ENCODE results near the gene CTNNA3. TPM values are rescaled to one million over a fixed set of nuclear protein-coding genes. Genes with fewer than 3 reads are reported as not detected.
"Not testable (repeated sequence)": the region's sequence is repeated elsewhere in the genome, so short reads cannot be mapped to it uniquely, and the experiment has no call there.

The CTNNA3 gene
- total RNA-seq, 1 donor from 2014 or later = 0.32 TPM

- intact Hi-C loops (cut with micrococcal nuclease) = no loop called here
Measured at GRCh38 chr10:66463611-66464010, 1232.4 kb downstream of the CTNNA3 start.

DNA sequence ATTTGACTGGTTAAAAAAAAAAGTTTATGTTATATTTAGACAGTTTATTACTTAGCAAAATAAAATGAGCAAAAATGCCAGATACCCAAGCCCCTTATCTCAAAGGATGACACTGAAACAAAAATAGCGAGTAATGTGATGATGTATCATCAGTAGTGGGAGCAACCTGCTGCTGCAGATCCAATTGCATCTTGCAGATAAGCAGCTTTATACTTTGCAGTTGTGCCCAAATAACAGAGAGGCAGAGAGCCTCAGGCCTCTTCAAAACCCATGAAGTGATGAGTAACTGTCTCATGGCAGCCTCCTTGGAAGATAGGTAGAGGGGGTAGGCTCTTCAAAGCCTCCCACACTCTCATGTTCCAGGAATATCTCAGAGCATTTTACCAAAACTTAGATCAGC is 1238.4 kb downstream of the CTNNA3 start:
- intact Hi-C loops (cut with micrococcal nuclease) = no loop called here

DNA sequence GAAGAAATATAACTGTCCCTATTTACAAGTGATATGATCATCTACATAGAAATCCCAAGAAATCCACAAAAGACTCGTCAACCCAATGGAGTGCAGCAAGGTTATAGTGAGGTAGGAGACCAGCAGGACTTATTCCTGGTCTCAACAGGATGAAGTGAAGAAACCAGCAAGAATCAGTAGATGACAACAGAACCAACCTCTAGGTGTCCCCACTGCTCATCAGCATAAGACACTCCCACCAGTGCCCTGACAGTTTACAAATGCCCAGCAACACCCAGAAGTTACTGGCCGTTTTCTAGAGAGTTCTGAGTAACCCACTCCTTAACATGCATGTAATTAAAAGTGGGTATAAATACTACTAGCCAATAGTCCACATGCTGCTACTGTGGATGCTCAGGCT is 1240.7 kb downstream of the CTNNA3 start:
- intact Hi-C loops (cut with micrococcal nuclease) = no loop called here

GRCh38 chr10:66440568-66440967 is 1255.4 kb downstream of the CTNNA3 start:
- intact Hi-C loops (cut with micrococcal nuclease) = no loop called here

GRCh38 chr10:66414943-66415342 is 1281.1 kb downstream of the CTNNA3 start:
- intact Hi-C loops (cut with micrococcal nuclease) = no loop called here

DNA sequence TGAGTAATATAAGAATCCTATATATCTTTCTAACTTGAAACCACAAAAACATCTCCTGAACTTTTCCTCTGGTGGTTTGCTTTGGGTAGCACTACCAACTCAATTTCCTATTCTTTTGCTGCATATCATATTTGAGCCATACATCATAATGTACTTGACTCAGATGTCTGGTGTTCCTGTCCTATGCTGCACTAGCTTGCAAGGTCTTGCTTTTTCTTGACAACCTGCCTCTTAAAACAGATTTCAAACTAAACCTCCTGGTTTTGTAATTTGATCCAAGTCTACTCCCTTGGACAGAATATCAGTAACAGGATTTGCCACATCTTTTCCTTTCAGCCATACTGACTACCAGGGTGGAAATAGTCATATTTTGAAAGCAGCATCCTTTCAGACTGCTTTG is 1290.4 kb downstream of the CTNNA3 start:
- intact Hi-C loops (cut with micrococcal nuclease) = no loop called here

- intact Hi-C loops (cut with micrococcal nuclease) = no loop called here
Measured at GRCh38 chr10:66398669-66399068, 1297.3 kb downstream of the CTNNA3 start.

DNA sequence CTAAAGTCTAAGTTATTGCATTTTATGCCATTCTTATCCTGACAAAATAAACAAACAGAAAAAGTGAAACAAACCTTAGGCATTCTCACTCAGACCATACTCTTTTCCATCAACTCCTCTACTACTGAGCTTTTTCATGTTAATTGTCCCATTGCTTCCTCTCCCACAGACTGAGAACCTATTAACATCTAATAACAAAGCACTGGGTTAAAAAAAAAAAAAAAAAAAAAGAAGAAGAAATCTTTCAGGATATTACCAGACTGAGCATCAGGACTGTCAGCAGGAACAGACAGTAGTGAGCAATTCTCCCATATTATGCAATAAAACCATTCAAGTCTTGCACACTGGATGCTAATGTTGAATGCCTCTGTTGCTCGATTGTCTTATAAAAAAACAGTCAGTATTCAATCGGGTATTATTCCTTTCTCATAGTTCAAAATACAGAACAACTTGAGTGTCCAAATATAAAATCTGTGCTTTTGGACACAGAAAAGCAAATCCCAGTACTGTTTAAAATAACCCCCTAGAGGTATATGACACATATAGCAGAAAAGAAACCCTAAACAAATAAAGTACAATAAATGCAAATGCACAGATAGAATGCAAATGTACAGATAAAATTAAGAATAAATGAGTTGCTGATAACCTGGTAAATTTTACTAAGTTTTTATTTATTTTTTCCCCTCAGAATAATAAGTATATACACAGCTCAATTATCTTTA is 1301.5 kb downstream of the CTNNA3 start:
- intact Hi-C loops (cut with micrococcal nuclease) = no loop called here

DNA sequence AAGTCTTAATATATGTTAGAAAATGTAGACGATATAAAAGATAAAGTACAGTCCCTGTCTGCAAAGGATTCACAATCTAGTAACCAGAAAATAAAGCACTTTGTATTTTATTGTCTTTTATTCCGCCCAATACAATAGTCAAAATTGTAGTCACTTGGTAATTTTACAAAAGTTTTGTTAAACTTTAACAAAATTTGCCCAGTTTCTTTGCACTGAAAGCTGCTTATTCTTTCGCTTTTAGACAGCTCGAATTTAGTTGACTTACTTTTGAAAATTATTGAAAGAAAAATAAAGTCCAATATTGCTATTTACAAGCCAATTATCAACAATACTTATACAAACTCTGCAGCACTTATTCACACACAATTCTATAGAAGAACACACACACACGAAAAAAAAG is 1305.1 kb downstream of the CTNNA3 start:
- intact Hi-C loops (cut with micrococcal nuclease) = no loop called here

GRCh38 chr10:66381045-66381444 is 1315.0 kb downstream of the CTNNA3 start:
- intact Hi-C loops (cut with micrococcal nuclease) = no loop called here

DNA sequence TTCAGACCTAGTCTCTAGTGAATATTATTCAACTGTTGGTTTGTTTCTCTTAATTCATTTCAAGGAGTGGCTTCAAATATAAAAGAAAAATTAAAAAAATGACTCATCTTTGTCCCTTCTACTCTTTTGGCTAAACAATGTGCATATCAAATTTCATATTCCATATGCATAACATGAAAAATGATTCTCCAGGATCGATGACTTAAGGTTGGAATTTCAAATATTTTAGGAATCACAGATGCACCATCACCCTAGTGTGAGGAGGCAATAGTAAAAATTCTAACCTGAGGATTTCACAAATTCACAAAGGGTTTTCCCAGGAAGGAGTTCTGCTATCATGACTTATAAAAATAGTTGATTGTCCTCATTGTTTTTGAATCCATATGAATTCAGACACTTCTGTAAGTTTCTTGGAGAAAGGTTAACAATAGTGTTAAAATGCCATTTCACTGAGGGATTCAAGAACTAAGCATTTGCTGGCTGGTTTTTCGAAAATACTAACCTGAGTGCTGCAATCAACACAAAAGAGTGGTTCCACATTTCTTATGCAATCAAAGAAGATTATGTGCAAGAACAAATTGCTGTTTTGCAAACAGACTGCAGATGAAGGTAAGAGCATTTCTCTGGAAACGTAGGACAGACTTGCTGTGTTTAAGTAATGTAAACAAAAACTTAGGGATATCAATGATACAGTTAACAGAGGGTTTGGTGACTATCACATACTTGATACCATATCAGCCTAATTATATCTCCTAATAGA is 1317.7 kb downstream of the CTNNA3 start:
- intact Hi-C loops (cut with micrococcal nuclease) = no loop called here

GRCh38 chr10:66368146-66368545 is 1327.8 kb downstream of the CTNNA3 start:
- intact Hi-C loops (cut with micrococcal nuclease) = no loop called here

DNA sequence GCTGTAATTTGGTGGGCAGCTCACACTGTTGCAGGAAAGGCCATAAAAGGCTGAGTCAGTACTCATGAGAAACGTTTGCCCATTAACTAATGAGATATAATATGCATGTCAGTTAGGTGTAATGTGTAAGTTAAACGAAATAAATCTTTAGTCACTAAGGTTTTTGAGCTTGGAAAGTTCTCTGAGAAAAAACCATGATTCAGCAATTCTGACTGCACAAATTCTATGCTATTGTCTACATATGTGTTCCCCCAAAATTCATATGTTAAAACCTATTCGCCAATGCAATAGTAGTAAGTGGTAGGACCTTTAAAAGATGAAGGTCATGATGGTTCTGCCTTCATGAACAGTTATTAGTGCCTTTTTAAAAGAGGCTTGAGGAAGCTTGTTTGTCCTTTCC is 1329.8 kb downstream of the CTNNA3 start:
- intact Hi-C loops (cut with micrococcal nuclease) = no loop called here

DNA sequence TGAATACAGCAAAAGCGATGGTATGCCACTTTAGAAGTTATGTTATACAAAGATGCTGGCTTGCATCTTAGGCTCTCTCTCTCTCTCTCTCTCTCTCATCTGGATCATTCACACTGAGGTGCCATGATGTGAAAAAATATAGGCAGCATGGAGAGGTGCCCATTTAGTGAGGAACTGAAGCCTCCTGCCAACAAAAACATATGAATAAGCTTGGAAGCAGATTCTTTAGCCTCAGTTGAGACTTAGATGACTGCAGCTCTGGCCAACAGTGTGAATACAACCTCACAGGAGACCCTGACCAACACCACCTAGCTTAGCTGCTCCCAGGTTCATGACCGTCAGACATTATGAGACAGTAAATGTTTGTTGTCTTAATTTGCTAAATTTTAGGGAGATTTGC is 1330.3 kb downstream of the CTNNA3 start:
- intact Hi-C loops (cut with micrococcal nuclease) = no loop called here

- intact Hi-C loops (cut with micrococcal nuclease) = no loop called here
Measured at GRCh38 chr10:66362522-66362921, 1333.5 kb downstream of the CTNNA3 start.

DNA sequence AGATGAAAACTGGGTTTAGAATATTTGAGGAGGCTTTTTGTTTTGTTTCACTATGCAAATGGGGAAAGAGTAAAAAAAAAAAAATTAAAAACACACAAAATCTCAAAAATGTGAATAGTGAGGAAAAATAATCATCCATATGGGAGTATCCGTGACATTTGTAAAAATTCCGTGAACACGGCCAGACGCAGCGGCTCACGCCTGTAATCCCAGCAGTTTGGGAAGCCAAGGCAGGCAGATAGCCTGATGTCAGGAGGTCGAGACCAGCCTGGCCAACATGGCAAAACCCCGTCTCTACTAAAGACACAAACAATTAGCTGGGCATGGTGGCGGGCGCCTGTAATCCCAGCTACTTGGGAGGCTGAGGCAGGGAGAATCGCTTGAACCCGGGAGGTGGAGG is 1342.2 kb downstream of the CTNNA3 start:
- intact Hi-C loops (cut with micrococcal nuclease) = not testable (repeated sequence)

GRCh38 chr10:66353422-66353821 is 1342.6 kb downstream of the CTNNA3 start:
- intact Hi-C loops (cut with micrococcal nuclease) = no loop called here

- intact Hi-C loops (cut with micrococcal nuclease) = no loop called here
Measured at GRCh38 chr10:66350622-66351399, 1345.2 kb downstream of the CTNNA3 start.

DNA sequence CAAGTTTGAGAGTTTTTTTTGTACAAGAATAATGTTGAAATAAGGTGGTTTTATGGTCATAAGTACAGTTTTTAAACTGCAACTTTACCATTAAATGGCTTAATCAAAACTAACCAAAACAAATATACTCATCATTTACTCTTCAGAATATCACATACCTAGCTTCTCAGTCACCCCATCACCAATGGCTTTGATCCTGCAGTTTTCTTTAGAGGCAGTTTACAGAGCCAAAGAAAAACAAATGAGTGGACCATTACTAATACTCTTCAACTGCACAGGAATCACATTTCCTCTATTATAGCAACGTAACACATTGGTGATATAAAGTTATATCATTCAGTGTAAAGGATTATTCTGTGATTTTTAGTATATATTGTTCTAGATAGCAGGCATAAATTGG is 1346.3 kb downstream of the CTNNA3 start:
- intact Hi-C loops (cut with micrococcal nuclease) = no loop called here

- intact Hi-C loops (cut with micrococcal nuclease) = no loop called here
Measured at GRCh38 chr10:66349076-66349475, 1346.9 kb downstream of the CTNNA3 start.

- intact Hi-C loops (cut with micrococcal nuclease) = no loop called here
Measured at GRCh38 chr10:66337211-66337610, 1358.8 kb downstream of the CTNNA3 start.

- intact Hi-C loops (cut with micrococcal nuclease) = no loop called here
Measured at GRCh38 chr10:66336791-66337190, 1359.2 kb downstream of the CTNNA3 start.
